Epithelial cell of proximal tubule (primary cell): ENCODE measurements around the gene EPM2A. TPM values are rescaled to one million over a fixed set of nuclear protein-coding genes. Genes with fewer than 3 reads are reported as not detected.
A peak's percentile ranks its signal among the peaks of the same experiment; 100 is the strongest.

Experiments
- DNase-seq: peaks from one replicate; pipeline ENCODE4 v3.0.0-alpha.2; 2011; ENCODE audit warnings: low read depth
- H3K4me3 ChIP-seq: 2 replicates; pipeline ENCODE4 v1.5.1; 2011; ENCODE audit warnings: low read depth, mild to moderate bottlenecking, low read length
- total RNA-seq: library from RNA; depleted of rRNA; stranded (reverse); fragments of >200 nt; gene quantifications from 2 replicates; pipeline ENCODE4 v1.2.3, GENCODE V29; 2015
- TF ChIP-seq, protein P1 (sequence below): conservative IDR thresholded peaks from 2 replicates; pipeline ENCODE4 v1.5.1; 2012; ENCODE audit warnings: low read depth, mild to moderate bottlenecking, low read length

The EPM2A gene
- total RNA-seq, 1 donor from 2014 or later: 6.2 TPM

GRCh38 chr6:145633981-145634627, 101.2 kb downstream of the EPM2A start:
- H3K4me3 ChIP-seq: no peak overlapping the region
- DNase-seq: peak; percentile 7
- TF ChIP-seq, protein P1, sequence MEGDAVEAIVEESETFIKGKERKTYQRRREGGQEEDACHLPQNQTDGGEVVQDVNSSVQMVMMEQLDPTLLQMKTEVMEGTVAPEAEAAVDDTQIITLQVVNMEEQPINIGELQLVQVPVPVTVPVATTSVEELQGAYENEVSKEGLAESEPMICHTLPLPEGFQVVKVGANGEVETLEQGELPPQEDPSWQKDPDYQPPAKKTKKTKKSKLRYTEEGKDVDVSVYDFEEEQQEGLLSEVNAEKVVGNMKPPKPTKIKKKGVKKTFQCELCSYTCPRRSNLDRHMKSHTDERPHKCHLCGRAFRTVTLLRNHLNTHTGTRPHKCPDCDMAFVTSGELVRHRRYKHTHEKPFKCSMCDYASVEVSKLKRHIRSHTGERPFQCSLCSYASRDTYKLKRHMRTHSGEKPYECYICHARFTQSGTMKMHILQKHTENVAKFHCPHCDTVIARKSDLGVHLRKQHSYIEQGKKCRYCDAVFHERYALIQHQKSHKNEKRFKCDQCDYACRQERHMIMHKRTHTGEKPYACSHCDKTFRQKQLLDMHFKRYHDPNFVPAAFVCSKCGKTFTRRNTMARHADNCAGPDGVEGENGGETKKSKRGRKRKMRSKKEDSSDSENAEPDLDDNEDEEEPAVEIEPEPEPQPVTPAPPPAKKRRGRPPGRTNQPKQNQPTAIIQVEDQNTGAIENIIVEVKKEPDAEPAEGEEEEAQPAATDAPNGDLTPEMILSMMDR: peak; percentile 93

DNA sequence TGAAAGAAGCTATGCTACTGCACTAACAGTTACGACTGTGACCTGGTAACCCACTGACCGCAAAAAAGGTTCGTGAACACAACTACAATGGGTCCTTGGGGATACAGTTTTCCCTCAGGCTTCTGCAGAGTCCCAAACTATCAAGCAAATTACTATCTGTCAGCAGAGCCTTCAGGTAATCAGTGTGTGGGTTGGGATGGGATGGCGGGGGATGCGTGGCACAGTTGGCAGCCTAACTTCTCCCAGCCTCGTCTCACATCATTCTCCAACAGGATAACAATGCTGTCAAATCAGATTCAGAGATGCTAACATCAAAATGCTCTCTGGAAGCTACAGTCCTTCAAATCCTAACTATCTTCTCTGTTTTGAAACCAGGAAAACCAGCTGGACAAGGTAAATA, 102.3 kb downstream of the EPM2A start:
- no peak for DNase-seq
- TF ChIP-seq, protein P1: no peak
- H3K4me3 ChIP-seq: no peak overlapping the region

- TF ChIP-seq, protein P1: no peak
- H3K4me3 ChIP-seq: no peak overlapping the region
- DNase-seq: no peak
Measured at GRCh38 chr6:145631374-145631773, 103.9 kb downstream of the EPM2A start.

GRCh38 chr6:145630598-145630997, 104.7 kb downstream of the EPM2A start:
- DNase-seq: no peak
- H3K4me3 ChIP-seq: no peak overlapping the region
- TF ChIP-seq, protein P1: no peak

- no peak for DNase-seq
- TF ChIP-seq, protein P1: no peak
Measured at GRCh38 chr6:145629478-145629877, 105.8 kb downstream of the EPM2A start.

GRCh38 chr6:145627451-145627850, 107.9 kb downstream of the EPM2A start:
- TF ChIP-seq, protein P1: no peak
- no peak overlapping the region for H3K4me3 ChIP-seq
- DNase-seq: no peak

More at GRCh38 chr6:145629478-145629877, 105.8 kb downstream of the EPM2A start:
- no peak overlapping the region for H3K4me3 ChIP-seq

- H3K4me3 ChIP-seq: no peak overlapping the region
- DNase-seq: no peak
- TF ChIP-seq, protein P1: no peak
Measured at GRCh38 chr6:145626857-145627256, 108.5 kb downstream of the EPM2A start.
